ENCODE results near the gene PRF1. TPM values are rescaled to one million over a fixed set of nuclear protein-coding genes. Genes with fewer than 3 reads are reported as not detected.

PRF1 gene
- total RNA-seq: not detected in 2 replicates

DNA sequence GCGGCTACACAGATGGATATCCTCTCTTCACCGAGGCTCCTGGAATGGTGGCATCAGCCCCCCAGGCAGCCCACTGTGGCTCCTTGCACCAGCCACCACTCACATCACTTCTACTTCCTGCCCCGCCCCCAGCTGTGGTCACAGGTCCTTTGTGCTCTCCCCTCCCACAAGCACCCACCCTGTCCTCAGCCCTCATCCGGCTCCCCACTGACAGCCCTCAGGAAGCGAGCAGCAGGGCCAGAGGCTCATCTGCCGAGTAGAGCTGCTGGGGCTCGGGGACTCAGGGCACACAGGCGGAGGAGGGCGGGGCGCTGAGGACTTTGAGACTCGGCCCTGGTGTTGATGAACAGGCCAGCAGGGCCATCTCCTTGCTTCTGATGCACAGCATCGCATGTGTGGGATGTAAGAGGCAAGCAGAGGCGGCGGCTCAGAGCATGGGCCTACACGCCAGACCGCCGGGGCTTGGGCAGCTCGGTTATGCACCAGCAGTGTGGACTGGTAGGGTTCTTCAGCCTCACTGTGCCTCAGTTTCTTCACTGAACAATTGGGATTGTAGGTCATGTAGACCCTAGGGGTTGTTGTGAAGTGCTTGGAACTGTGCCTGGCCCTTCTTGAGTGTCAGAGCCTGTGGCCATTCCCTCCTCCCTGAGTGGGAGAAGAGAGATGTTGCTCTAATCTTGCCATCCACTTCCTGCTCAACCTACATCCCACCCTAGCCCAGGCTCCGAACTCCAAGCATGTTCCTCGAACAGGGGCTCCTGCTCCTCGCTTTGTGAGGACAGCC, at the start of gene PRF1:
TSS of gene PRF1 (minus strand) at position 77 of the 784 bp plus-strand sequence. CDS start 1,839 bp downstream, outside the sequence.

Other genes with a start within 250 kb of the PRF1 start
- 7.7 and 13.9 TPM in 2 replicates for gene LRRC20, start 220.1 kb downstream of the PRF1 start, total RNA-seq
- gene EIF4EBP2, start 198.6 kb downstream of the PRF1 start, total RNA-seq: 20.7 and 21.8 TPM in 2 replicates
- gene NODAL, start 161.1 kb downstream of the PRF1 start, total RNA-seq: not detected in 2 replicates
- 31.8 and 32.5 TPM in 2 replicates for gene PALD1, start 124.0 kb downstream of the PRF1 start, total RNA-seq
- not detected in 2 replicates for gene ADAMTS14, start 69.8 kb upstream of the PRF1 start, total RNA-seq
- not detected in 2 replicates for gene TBATA, start 182.6 kb upstream of the PRF1 start, total RNA-seq
- 8.5 and 10.1 TPM in 2 replicates for gene SGPL1, start 213.2 kb upstream of the PRF1 start, total RNA-seq

Data from mammary microvascular endothelial cell (primary cell).